DMS79 treated with DMSO at 0.1 percent for 48 hours (cell line): ENCODE measurements around the gene ST6GALNAC3.

Experiments used
- DNase-seq: peaks from one replicate; lab custom pipeline; 2025; lab: John Stamatoyannopoulos, UW

Gene ST6GALNAC3

GRCh38 chr1:76507376-76507775 is 432.8 kb downstream of the ST6GALNAC3 start:
- DNase-seq: no peak

GRCh38 chr1:76508871-76509270 is 434.3 kb downstream of the ST6GALNAC3 start:
- DNase-seq: no peak

DNA sequence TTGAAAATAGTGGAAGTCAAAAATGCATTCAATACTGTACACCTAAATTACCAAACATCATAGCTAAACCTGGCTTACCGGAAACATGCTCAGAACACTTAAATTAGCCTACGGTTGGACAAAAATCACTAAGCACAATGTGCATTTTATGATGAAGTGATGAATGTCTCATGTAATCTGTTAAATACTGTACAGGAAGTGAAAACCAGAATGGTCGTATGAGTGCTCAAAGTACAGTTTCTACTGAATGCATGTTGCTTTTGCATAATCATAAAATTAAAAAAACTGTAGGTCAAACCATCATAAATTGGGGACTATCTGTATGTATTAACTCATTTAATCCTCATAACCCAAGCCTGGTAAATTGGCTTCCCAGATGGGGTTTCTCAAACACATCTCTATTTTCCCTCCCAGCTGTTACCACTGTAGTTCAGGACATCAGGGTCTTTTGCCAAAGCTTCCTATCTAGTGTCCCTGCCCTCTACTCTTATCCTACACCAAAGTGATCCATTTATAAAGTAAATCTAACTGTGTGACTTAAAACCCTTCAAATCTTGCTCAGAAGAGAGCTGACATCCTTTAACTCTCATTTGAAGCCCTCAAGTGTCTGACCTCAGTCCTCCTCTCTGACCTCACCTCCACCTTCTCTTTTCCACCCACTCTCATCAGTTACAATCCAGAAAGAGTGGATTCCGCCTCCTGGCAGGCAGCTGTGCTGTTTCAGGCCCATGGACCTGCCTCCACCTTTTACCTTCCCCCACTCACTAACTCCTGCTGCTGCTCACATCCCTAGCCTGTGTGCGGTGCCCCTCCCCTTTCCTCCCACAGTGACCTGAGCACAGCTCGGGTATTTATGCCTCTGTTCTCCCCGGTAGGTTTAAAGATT is 436.4 kb downstream of the ST6GALNAC3 start:
- DNase-seq: no peak

- DNase-seq: no peak
These were observed 437.1 kb downstream of the ST6GALNAC3 start for GRCh38 chr1:76511558-76512179.

DNA sequence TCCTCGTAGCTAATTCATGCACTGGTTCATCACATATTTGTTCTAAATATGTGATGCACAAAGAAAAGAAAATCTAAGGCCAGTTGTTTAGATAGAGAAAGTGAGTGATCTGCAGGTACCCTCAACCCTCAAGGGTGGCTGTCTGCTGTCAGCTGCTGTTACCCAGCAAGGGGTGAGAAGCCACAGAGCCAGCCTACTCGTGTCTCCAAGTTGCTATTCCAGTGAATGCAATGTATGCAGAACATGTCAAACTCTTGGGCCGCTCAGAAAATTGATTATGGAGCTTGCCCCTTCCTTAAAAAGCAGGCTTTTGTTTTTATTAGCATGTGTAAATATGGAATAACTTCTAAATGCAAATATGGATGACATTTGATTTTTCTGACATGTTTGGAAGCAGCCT is 456.4 kb downstream of the ST6GALNAC3 start:
- no peak for DNase-seq

GRCh38 chr1:76541618-76542017 is 467.1 kb downstream of the ST6GALNAC3 start:
- no peak for DNase-seq

GRCh38 chr1:76542359-76542758 is 467.8 kb downstream of the ST6GALNAC3 start:
- no peak for DNase-seq

DNA sequence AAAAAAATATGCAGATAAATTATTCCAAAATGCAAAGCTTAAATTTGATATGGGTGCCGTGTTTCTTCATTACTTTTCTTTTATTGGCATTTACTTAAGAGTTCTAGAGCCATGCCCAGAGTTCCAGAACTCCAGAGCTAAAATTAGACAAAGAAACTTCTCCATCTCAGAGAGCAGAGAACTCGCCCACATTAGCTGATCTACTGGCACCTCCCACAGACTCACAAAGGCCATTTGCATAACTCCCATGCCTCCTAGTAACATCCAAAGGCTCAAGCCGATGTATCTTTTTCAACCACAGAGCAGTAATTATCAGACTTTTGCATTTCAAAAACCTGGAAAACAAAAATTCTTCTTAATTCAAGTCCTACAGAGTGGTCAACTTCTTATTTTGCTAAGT is 468.9 kb downstream of the ST6GALNAC3 start:
- no peak for DNase-seq

GRCh38 chr1:76546354-76546933 is 471.9 kb downstream of the ST6GALNAC3 start:
- no peak for DNase-seq

DNA sequence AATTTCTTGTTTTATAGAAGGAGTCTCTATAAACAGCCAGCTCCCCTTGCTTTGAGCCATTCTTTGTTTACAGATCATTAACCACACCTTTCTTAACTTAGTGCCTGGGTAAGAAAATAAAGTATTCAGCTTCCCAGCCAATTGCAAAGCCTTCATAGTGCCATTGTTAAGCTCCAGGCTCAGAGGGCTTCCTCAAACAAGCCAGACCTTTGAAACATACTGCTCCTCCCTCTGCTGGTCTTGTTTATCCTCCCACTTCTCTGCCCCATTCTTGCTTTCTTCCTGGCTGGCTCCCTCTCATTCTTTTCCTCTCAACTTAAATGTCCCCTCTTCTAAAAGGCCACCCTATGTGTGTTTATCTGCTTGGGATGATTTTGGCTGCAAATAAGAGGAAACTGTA is 473.4 kb downstream of the ST6GALNAC3 start:
- DNase-seq: no peak

DNA sequence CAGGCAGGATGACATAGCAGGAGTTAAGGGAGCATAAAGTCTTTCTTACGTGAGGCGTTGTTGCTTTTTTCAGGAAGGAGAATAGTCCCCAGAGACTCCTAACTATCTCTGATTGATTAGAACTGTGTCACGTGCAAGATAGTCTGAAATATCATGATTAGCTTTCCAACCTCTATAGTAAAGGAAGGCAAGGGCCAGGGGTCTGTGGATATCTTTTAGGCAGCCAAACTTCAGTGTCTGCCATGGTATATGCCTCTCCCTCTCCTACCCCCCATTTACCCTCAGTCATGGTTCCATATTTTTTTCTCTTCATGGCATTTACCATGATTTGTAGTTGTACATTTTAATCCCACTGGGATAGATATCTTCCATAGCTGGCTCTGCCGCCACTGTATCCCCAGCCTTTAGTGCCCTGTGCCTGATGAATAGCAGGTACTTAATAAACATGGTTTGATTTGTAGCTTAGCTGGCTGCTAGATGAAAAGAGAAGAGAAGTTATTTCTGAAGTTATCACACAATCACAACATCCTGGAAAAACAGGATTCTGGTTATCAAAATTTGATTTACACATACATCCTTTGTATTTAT is 474.1 kb downstream of the ST6GALNAC3 start:
- no peak for DNase-seq

- no peak for DNase-seq
These were observed 479.7 kb downstream of the ST6GALNAC3 start for GRCh38 chr1:76554283-76554682.

DNA sequence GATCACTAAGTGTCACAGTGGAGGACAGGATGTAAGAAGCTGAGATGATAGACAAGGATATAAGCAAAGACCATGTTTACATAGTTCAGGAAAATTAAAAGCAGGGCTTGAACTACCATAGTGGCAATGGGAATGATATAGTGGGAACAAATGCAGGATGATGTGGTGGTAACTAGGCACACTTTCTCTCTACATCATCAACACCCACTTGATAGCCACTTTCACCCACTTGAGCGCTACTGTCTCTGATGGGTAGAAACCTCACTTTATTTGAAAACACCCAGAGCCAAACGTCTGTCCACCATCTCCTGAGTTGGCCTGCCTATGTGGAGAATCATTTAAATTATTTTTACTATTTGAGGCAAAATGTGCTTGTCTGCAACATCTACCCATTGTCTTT is 487.7 kb downstream of the ST6GALNAC3 start:
- DNase-seq: no peak

- no peak for DNase-seq
These were observed 494.2 kb downstream of the ST6GALNAC3 start for GRCh38 chr1:76568573-76569238.

DNA sequence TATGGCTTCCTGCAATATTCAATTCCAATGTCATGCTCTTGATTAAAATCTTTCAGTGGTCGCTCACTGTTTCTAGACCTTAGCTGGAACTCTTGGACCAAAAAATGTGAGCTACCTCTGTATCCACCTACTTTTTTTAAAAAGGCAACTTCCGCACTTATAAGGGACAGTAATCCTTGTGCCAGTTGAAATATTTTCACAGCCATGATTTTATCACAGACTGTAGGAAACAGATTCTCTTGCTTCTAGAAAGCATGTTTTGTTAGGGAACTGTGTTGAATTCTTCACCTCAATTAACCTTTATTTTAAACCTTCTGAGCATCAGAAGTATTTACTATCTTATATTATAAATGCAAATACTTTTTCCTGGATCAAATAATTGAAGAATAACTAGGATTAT is 496.7 kb downstream of the ST6GALNAC3 start:
- DNase-seq: no peak

- no peak for DNase-seq
These were observed 497.7 kb downstream of the ST6GALNAC3 start for GRCh38 chr1:76572229-76572628.

DNA sequence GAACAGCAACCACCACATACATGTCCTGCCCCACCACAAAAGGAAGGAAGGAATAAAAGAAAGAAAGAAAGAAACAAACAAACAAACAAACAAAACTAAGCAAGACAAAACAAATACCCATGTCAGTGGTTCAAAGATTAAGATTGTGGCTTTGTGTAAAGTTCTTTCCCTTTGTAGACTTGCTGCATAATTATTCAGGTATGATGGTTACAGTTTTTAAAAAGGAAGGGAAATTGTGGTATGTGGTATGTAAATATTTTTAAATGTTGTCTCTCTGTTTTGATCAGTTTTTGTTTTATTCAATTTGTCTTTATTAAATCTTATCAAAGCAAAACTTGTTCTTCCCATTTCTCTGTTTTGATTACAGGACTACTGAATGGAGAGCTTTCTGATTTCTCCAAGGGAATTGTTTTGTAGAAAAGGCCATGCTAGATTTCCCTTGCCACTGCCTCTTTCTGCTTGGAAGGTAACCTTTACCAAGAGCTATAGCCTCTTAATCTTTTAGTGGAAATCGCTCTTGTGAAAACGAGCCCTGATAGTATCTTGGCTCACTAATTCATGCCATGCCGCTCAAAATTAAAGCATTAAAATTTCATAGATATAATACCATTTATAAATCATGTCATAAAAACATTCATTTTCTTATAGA is 502.5 kb downstream of the ST6GALNAC3 start:
- DNase-seq: no peak

DNA sequence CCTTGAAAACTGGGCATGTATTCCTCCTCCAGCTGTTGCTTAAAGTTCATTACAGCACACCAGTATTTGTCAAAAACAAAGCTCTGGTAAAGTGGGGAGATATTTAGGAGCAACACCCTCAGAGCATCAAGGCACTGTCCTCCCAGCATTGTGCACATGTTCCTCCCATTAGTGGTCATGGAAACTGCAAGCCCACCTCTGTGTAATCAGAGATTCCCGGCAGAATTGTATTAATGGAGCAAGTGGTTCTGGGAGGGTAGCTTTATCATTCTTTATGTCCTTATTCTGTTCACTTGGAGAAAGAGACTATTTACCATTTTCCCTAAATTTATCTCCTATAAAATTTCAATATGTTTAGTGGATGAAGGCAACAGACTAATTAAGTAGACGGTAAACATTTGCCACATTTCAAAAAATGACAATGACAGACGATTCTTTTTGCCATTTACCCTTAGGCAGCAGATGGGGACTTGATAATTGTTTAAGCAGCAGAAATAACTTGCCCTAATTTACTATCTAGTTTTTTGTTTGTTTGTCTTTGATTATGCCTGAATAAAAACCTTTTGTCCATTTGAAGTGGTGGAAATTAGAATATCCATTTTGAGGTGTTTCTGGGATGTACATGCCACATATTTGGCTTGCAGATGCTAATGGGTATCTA is 503.1 kb downstream of the ST6GALNAC3 start:
- no peak for DNase-seq

GRCh38 chr1:76580206-76580605 is 505.7 kb downstream of the ST6GALNAC3 start:
- DNase-seq: no peak

- no peak for DNase-seq
These were observed 507.2 kb downstream of the ST6GALNAC3 start for GRCh38 chr1:76581712-76582111.

GRCh38 chr1:76583235-76583868 is 508.8 kb downstream of the ST6GALNAC3 start:
- DNase-seq: no peak
